ENCODE results near the gene CCDC190.

- TF ChIP-seq POLR2AphosphoS5 (IDR thresholded peaks at IDR 0.05; ENCODE audit: low read depth, low read length) (no peak), TAF1 (IDR thresholded peaks at IDR 0.05; ENCODE audit: borderline replicate concordance, insufficient read depth, low read length) (no peak), REST (IDR thresholded peaks at IDR 0.05; ENCODE audit: insufficient read depth in 1 of 2, low read depth in 2 of 2, low read length in 2 of 2) (no peak), SIN3A (IDR thresholded peaks at IDR 0.05; ENCODE audit: borderline replicate concordance, insufficient read depth, low read length) (no peak), FOXP2 (optimal IDR thresholded peaks at IDR 0.05; ENCODE audit: borderline replicate concordance, extremely low read depth, extremely low read length, insufficient read depth) (no peak)
Measured at GRCh38 chr1:162835157-162835899, 25.6 kb downstream of the CCDC190 start.
